Peyer's patch (tissue), 4 donors: ENCODE data around the gene EXD3.

ENCODE experiments used
- POLR2A ChIP-seq, 2 donors: fragments of 450-650 bp; IDR thresholded peaks; one replicate each; pipeline ENCODE4 v1.5.1; 2017; ENCODE audit warnings: antibody characterized with exemption in 2 of 2, mild to moderate bottlenecking in 2 of 2, moderate library complexity in 2 of 2
- TF ChIP-seq, protein P1 (sequence below), 6 experiments: fragments of 450-650 bp in 4 of 6; fragments of 200-600 bp in 2 of 6; sonication (generic) in 1 of 6; IDR thresholded peaks; one replicate each; pipeline ENCODE4 v1.5.1; 2017 to 2019; ENCODE audit warnings: antibody characterized with exemption in 6 of 6, mild to moderate bottlenecking in 3 of 6, moderate library complexity in 1 of 6

DNA sequence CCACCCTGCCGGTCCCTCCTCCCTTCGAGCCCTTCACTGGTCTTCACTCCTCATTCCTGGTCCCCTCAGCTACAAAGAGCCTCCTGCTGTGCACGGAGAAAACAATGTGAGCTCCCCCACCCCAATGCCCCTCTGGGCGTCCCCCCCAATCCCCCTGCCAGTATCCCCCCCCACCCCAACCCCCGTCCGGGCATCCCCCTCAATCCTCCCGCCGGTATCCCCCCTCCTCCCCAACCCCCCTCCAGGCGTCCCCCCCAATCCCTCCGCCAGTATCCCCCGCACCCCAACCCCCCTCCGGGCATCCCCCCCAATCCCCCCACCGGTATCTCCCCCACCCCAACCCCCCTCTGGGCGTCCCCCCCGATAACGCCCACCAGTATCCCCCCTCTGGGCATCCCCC, 42.8 kb downstream of the EXD3 start:
- TF ChIP-seq, protein P1, sequence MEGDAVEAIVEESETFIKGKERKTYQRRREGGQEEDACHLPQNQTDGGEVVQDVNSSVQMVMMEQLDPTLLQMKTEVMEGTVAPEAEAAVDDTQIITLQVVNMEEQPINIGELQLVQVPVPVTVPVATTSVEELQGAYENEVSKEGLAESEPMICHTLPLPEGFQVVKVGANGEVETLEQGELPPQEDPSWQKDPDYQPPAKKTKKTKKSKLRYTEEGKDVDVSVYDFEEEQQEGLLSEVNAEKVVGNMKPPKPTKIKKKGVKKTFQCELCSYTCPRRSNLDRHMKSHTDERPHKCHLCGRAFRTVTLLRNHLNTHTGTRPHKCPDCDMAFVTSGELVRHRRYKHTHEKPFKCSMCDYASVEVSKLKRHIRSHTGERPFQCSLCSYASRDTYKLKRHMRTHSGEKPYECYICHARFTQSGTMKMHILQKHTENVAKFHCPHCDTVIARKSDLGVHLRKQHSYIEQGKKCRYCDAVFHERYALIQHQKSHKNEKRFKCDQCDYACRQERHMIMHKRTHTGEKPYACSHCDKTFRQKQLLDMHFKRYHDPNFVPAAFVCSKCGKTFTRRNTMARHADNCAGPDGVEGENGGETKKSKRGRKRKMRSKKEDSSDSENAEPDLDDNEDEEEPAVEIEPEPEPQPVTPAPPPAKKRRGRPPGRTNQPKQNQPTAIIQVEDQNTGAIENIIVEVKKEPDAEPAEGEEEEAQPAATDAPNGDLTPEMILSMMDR (IDR thresholded peaks at IDR 0.05): no peak
- no peak for TF ChIP-seq POLR2A (IDR thresholded peaks at IDR 0.05)
